Astrocyte (in vitro differentiated cells and primary cell): ENCODE measurements around the gene CYP2A13. TPM values are rescaled to one million over a fixed set of nuclear protein-coding genes. Genes with fewer than 3 reads are reported as not detected.

Source experiments
- DNase-seq: peaks from one replicate; pipeline ENCODE4 v3.0.0-alpha.2; 2010; ENCODE audit warnings: low read depth
- FAIRE-seq: peaks from 2 replicates; lab custom pipeline; 2011; peaks lifted over from hg19 to GRCh38; lab: Jason Lieb, UNC
- H2AFZ ChIP-seq: 2 replicates; pipeline ENCODE4 v1.6.0; 2012; ENCODE audit warnings: low read depth, low read length, inconsistent platforms
- H3K27ac ChIP-seq: 2 replicates; pipeline ENCODE4 v1.5.1; 2011; ENCODE audit warnings: low read depth, low read length, inconsistent platforms
- H3K27me3 ChIP-seq: 2 replicates; pipeline ENCODE4 v1.6.0; 2011; ENCODE audit warnings: low read length, inconsistent platforms; ENCODE audit not compliant: insufficient read depth
- H3K36me3 ChIP-seq: 2 replicates; pipeline ENCODE4 v1.5.1; 2011; ENCODE audit warnings: low read length, inconsistent platforms; ENCODE audit not compliant: insufficient read depth
- H3K4me1 ChIP-seq: 2 replicates; pipeline ENCODE4 v1.5.1; 2011; ENCODE audit warnings: low read length, inconsistent platforms; ENCODE audit not compliant: insufficient read depth
- H3K4me2 ChIP-seq: 2 replicates; pipeline ENCODE4 v1.6.0; 2012; ENCODE audit warnings: low read length, inconsistent platforms
- H3K4me3 ChIP-seq: 2 replicates; pipeline ENCODE4 v1.5.1; 2011; ENCODE audit warnings: low read depth, mild to moderate bottlenecking, low read length, inconsistent platforms; ENCODE audit not compliant: insufficient read depth
- H3K79me2 ChIP-seq: 2 replicates; pipeline ENCODE4 v1.6.0; 2012; ENCODE audit warnings: mild to moderate bottlenecking, low read length, inconsistent platforms; ENCODE audit not compliant: insufficient read depth
- H3K9ac ChIP-seq: 2 replicates; pipeline ENCODE4 v1.6.0; 2012; ENCODE audit warnings: mild to moderate bottlenecking, low read length, inconsistent platforms
- H3K9me3 ChIP-seq: 2 replicates; pipeline ENCODE4 v1.5.1; 2012; ENCODE audit warnings: low read depth, mild to moderate bottlenecking, low read length, inconsistent platforms; ENCODE audit not compliant: insufficient read depth
- H4K20me1 ChIP-seq: 2 replicates; pipeline ENCODE4 v1.6.0; 2012; ENCODE audit warnings: low read length, inconsistent platforms; ENCODE audit not compliant: insufficient read depth
- H3K27ac Mint-ChIP-seq: one replicate; pipeline ENCODE4 v1.8.0; 2021; ENCODE audit warnings: mild to moderate bottlenecking, mixed read lengths; ENCODE audit not compliant: unreplicated experiment
- H3K27me3 Mint-ChIP-seq: one replicate; pipeline ENCODE4 v1.8.0; 2021; ENCODE audit warnings: low read depth, mixed read lengths; ENCODE audit not compliant: unreplicated experiment
- H3K36me3 Mint-ChIP-seq: one replicate; pipeline ENCODE4 v1.8.0; 2021; ENCODE audit warnings: low read depth, mixed read lengths; ENCODE audit not compliant: unreplicated experiment
- H3K4me1 Mint-ChIP-seq: one replicate; pipeline ENCODE4 v1.8.0; 2021; ENCODE audit warnings: low read depth, mixed read lengths; ENCODE audit not compliant: unreplicated experiment
- H3K4me3 Mint-ChIP-seq: one replicate; pipeline ENCODE4 v1.8.0; 2021; ENCODE audit warnings: mild to moderate bottlenecking, moderate library complexity, mixed read lengths; ENCODE audit not compliant: unreplicated experiment
- H3K9me3 Mint-ChIP-seq: one replicate; pipeline ENCODE4 v1.8.0; 2021; ENCODE audit warnings: mild to moderate bottlenecking, mixed read lengths; ENCODE audit not compliant: unreplicated experiment
- CTCF ChIP-seq: IDR thresholded peaks from 2 replicates; pipeline ENCODE4 v1.5.1; 2011; ENCODE audit warnings: low read depth, mild to moderate bottlenecking, inconsistent platforms, low read length, moderate library complexity; ENCODE audit not compliant: insufficient read depth
- EZH2 ChIP-seq: IDR thresholded peaks from 2 replicates; pipeline ENCODE4 v1.6.1; 2012; ENCODE audit warnings: mild to moderate bottlenecking, low read length, inconsistent platforms; ENCODE audit not compliant: insufficient read depth
- total RNA-seq: library from RNA; stranded (reverse); gene quantifications from 2 replicates; pipeline ENCODE4 v1.2.1, GENCODE V29; 2021

CYP2A13 gene
- total RNA-seq, 1 donor from 2014 or later: not detected

GRCh38 chr19:41136636-41137455 lies 48.6 kb downstream of the CYP2A13 start:
- no peak overlapping the region for H3K4me2 ChIP-seq
- no peaks in the 10 kb centered on the region for H4K20me1 ChIP-seq
- H2AFZ ChIP-seq: no peak overlapping the region
- no peak for FAIRE-seq
- H3K27me3 ChIP-seq: no peaks in the 10 kb centered on the region
- no peaks in the 10 kb centered on the region for H3K4me1 ChIP-seq
- H3K27ac ChIP-seq: no peak overlapping the region
- TF ChIP-seq EZH2 (no peak), CTCF (no peak)
- no peaks in the 10 kb centered on the region for H3K36me3 ChIP-seq
- H3K36me3 Mint-ChIP-seq: peaks cover 3% of the 10 kb centered on the region
- H3K4me3 ChIP-seq: no peak overlapping the region
- peaks cover 7% of the 10 kb centered on the region for H3K9me3 Mint-ChIP-seq
- H3K9ac ChIP-seq: no peak overlapping the region
- H3K27me3 Mint-ChIP-seq: peaks cover 52% of the 10 kb centered on the region
- H3K9me3 ChIP-seq: no peaks in the 10 kb centered on the region
- H3K4me3 Mint-ChIP-seq: no peak overlapping the region
- H3K79me2 ChIP-seq: no peaks in the 10 kb centered on the region
- DNase-seq: no peak
- H3K27ac Mint-ChIP-seq: no peak overlapping the region
- no peaks in the 10 kb centered on the region for H3K4me1 Mint-ChIP-seq

DNA sequence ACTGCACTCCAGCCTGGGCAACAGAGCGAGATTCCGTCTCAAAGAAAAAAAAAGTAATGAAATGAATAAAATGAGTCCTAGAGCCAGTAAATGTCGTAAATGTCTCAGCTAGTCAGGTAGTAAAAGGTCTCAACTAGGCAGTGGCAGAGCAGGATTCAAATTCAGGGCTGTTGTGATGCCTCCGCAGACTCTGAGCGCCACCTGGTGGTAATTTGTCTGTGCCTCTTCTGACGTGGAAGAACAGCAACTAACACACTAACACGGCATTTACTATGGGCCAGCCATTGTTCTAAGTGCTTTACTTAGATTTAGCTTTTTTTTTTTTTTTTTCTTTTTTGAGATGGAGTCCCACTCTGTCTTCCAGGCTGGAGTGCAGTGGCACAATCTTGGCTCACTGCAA lies 56.2 kb downstream of the CYP2A13 start:
- H3K9ac ChIP-seq: no peak overlapping the region
- DNase-seq (peak; percentile 48), FAIRE-seq (no peak)
- no peak overlapping the region for H3K4me2 ChIP-seq
- no peaks in the 10 kb centered on the region for H4K20me1 ChIP-seq
- Mint-ChIP-seq H3K27me3 (peaks cover 16% of the 10 kb centered on the region), H3K4me3 (no peak overlapping the region), H3K36me3 (no peaks in the 10 kb centered on the region), H3K9me3 (no peaks in the 10 kb centered on the region), H3K27ac (no peak overlapping the region), H3K4me1 (no peaks in the 10 kb centered on the region)
- no peak overlapping the region for H3K27ac ChIP-seq
- no peaks in the 10 kb centered on the region for H3K27me3 ChIP-seq
- no peak overlapping the region for H3K4me3 ChIP-seq
- H2AFZ ChIP-seq: no peak overlapping the region
- no peaks in the 10 kb centered on the region for H3K4me1 ChIP-seq
- TF ChIP-seq EZH2: no peak
- TF ChIP-seq CTCF: peak; percentile 69
- no peaks in the 10 kb centered on the region for H3K9me3 ChIP-seq
- no peaks in the 10 kb centered on the region for H3K79me2 ChIP-seq
- no peaks in the 10 kb centered on the region for H3K36me3 ChIP-seq

Other genes with a start within 250 kb of the CYP2A13 start
- not detected in 2 replicates for gene CYP2A6, start 238.0 kb upstream of the CYP2A13 start, total RNA-seq
- not detected in 2 replicates for gene CYP2A7, start 206.2 kb upstream of the CYP2A13 start, total RNA-seq
- gene CYP2B6, start 97.2 kb upstream of the CYP2A13 start, total RNA-seq: not detected in 2 replicates
- gene CYP2F1, start 26.0 kb downstream of the CYP2A13 start, total RNA-seq: not detected in 2 replicates
- gene CYP2S1, start 104.8 kb downstream of the CYP2A13 start, total RNA-seq: 6.2 and 11.1 TPM in 2 replicates
- gene AXL, start 130.8 kb downstream of the CYP2A13 start, total RNA-seq: 134 and 156 TPM in 2 replicates
- gene HNRNPUL1, start 175.9 kb downstream of the CYP2A13 start, total RNA-seq: 164 and 174 TPM in 2 replicates
- gene CCDC97, start 221.7 kb downstream of the CYP2A13 start, total RNA-seq: 15.2 and 18.1 TPM in 2 replicates